Loucy (cell line): ENCODE results near the gene XRCC3.

Experiments
- CTCF ChIP-seq: fragments of 200-600 bp; sonication (generic); conservative IDR thresholded peaks from 2 replicates; pipeline ENCODE4 v1.5.1; 2014; ENCODE audit warnings: mild to moderate bottlenecking, antibody characterized with exemption, low read length
- EZH2phosphoT487 ChIP-seq: fragments of 200-600 bp; IDR thresholded peaks from 2 replicates; pipeline ENCODE4 v1.6.1; 2018; ENCODE audit warnings: antibody characterized with exemption, mild to moderate bottlenecking, moderate library complexity, borderline replicate concordance

GRCh38 chr14:103713304-103714062 is 1.8 kb downstream of the XRCC3 start:
- TF ChIP-seq EZH2phosphoT487 (no peak), CTCF (no peak)
